GM19452 (cell line): ENCODE data around the gene GAP43.
"Not testable (repeated sequence)": the region's sequence is repeated elsewhere in the genome, so short reads cannot be mapped to it uniquely, and the experiment has no call there.

Experiments used
- ATAC-seq: cut with Tn5 transposase; IDR thresholded peaks from one replicate; pipeline ENCODE4 v1.9.1; 2021; ENCODE audit not compliant: unreplicated experiment

Gene GAP43

GRCh38 chr3:115695090-115695489 lies 71.8 kb downstream of the GAP43 start:
- no peak for ATAC-seq

GRCh38 chr3:115697263-115698053 lies 74.1 kb downstream of the GAP43 start:
- ATAC-seq = no peak

GRCh38 chr3:115698851-115699591 lies 75.7 kb downstream of the GAP43 start:
- ATAC-seq = no peak

- ATAC-seq = no peak
Observed at GRCh38 chr3:115699706-115700105, 76.4 kb downstream of the GAP43 start.

GRCh38 chr3:115702598-115702997 lies 79.3 kb downstream of the GAP43 start:
- ATAC-seq = no peak

- no peak for ATAC-seq
Observed at GRCh38 chr3:115704661-115705338, 81.5 kb downstream of the GAP43 start.

- no peak for ATAC-seq
Observed at GRCh38 chr3:115706311-115706829, 83.1 kb downstream of the GAP43 start.

GRCh38 chr3:115708540-115708939 lies 85.2 kb downstream of the GAP43 start:
- ATAC-seq = no peak

GRCh38 chr3:115709093-115709492 lies 85.8 kb downstream of the GAP43 start:
- ATAC-seq = no peak

GRCh38 chr3:115709931-115710330 lies 86.6 kb downstream of the GAP43 start:
- ATAC-seq = no peak

- no peak for ATAC-seq
Observed at GRCh38 chr3:115710799-115711198, 87.5 kb downstream of the GAP43 start.

- no peak for ATAC-seq
Observed at GRCh38 chr3:115712871-115713270, 89.6 kb downstream of the GAP43 start.

- ATAC-seq = no peak
Observed at GRCh38 chr3:115713284-115713683, 90.0 kb downstream of the GAP43 start.

GRCh38 chr3:115715241-115715745 lies 92.0 kb downstream of the GAP43 start:
- no peak for ATAC-seq

- ATAC-seq = no peak
Observed at GRCh38 chr3:115720983-115721382, 97.7 kb downstream of the GAP43 start.

GRCh38 chr3:115725800-115726199 lies 102.5 kb downstream of the GAP43 start:
- ATAC-seq = no peak

- ATAC-seq = no peak
Observed at GRCh38 chr3:115727135-115727534, 103.8 kb downstream of the GAP43 start.

GRCh38 chr3:115728013-115728412 lies 104.7 kb downstream of the GAP43 start:
- no peak for ATAC-seq

GRCh38 chr3:115736341-115736740 lies 113.0 kb downstream of the GAP43 start:
- not testable (repeated sequence) for ATAC-seq

- no peak for ATAC-seq
Observed at GRCh38 chr3:115741650-115742049, 118.3 kb downstream of the GAP43 start.

GRCh38 chr3:115744516-115744915 lies 121.2 kb downstream of the GAP43 start:
- ATAC-seq = not testable (repeated sequence)
